IPS-NIHi11 (cell line): ENCODE results near the gene TMOD4.

Experiments used
- DNase-seq: peaks from one replicate; pipeline ENCODE4 v3.0.0; 2012; ENCODE audit warnings: mixed read lengths, low spot score

Gene TMOD4

GRCh38 chr1:151142411-151143056 is 33.2 kb downstream of the TMOD4 start:
- DNase-seq, result no peak

DNA sequence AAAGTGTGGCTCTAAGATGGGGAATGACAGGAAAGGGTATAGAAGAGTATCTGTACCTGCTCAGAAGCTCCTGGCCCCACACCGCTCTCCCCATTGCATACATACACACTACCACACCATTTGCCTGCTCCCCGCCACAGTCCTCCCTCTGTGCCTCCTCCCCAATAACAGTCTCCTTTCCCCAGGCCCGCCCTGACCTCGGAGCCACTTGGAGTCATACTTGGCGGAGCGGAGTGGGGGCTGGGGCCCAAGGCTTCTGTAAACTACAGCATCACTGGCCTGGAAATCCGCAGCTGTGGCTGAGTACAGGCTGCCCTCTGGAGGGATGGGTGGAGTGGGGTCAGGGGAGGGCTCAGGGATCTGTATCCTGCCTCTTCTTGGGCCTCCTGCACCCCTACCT is 38.0 kb downstream of the TMOD4 start:
- DNase-seq, result no peak

- DNase-seq, result no peak
Observed at GRCh38 chr1:151135433-151136385, 40.1 kb downstream of the TMOD4 start.

DNA sequence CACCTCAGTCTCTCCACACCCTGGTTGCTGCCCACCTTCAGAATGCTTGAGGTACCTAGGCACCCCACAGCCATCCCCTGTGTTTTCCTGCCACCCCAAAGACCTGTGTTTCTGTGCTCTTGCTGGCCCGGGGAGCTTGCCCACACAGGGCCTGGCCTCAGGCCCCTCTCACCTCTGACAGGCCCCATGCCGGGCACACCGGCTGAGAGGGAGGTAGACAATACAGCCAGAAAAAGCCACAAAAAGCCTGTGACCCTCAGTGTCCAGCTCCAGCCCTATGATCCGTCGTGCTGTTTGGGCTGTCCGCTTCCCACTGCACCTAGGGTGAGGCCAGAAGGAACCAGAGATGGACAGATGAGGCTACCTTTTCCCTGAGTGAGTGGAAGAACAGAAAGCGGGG is 40.8 kb downstream of the TMOD4 start:
- no peak for DNase-seq

DNA sequence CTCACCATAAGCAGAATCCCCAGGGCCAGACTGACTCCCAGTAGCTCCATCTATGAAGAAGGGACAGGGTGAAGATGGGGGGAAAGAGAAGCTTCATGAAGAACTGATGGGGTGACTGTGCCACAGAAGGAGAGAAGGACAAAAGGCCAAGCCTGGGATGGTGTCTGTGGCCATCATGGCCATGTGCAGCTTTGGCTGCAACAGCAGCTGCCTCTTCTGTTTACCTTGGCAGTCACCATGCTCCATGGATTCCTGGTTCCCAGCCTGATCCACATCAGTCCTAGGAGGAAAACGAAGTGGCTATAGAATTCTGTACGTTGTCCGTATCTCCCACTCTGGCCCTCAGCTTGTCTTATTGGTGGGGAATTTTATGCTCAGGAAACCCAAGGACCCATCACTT is 41.4 kb downstream of the TMOD4 start:
- no peak for DNase-seq

DNA sequence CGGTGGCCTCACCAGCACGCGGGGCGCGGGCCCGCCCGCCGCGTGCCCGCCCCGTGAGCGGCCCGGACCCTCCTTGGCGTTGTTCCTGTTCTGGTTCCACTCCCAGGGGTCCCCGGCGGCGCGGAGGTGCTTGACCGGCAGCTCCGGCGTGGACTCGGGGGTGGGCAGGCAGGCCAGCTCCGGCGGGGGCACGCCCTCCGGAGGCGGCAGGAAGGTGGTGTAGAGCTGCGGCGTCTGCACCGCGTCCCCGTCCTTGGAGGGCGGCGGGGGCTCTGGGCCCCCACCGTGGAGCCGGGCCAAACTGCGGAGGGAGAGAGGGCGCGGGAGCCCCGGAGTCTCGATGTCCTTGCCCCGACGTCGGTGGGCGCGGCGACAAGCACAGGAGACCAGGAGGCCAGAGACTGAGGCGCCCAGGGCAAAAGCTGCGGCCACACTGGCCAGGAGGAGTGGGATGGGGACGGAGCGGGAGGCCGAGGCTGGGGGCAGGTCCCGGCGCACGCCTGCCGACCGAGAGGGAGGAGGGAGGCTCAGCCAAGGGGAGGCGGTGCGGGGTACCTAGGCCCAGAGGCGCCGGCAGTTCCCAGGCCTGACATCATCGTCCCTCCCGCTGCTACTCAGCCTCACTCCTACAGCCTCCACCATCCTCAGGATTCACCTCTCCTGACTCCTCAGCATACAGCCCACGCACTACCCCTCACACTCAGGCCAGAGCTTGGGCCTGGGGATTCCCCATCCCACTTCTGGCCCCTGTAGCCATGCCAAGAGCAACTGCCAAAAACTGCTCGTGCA is 42.6 kb downstream of the TMOD4 start:
- peak; percentile 69 for DNase-seq

DNA sequence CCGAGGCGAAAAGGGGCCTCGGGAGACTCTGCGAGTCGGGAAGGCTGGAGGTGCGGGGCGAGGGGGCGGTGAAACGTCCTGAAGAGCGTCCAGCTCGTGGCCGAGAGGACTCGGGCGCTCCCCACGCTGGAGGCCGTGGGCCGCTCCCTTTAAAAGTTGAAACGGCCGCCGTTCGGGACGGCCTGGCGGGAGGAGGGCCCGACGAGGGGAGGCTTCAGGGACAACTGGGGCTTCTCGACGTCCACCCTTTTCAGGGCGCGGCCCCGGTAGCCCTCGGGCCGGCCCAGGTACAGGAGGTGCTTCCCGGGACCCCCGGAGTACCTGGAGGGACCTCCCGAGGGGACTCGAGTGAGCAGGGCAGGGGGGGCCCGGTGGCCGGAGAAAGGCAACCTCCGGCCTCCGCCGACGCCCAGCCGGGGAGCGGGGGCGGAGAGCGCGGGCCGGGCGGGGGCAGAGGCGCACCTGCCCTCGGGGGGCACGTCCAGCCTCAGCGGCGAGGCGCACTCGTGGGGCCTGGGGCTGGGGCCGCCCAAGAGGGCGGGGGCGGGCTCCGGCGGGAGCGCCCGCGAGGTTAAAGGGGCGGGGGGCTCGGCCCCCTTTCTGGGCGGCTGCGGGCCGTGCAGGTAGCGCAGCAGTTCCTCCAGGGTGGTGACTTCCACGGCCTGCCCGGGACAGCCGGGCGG is 43.3 kb downstream of the TMOD4 start:
- peak; percentile 52 for DNase-seq

DNA sequence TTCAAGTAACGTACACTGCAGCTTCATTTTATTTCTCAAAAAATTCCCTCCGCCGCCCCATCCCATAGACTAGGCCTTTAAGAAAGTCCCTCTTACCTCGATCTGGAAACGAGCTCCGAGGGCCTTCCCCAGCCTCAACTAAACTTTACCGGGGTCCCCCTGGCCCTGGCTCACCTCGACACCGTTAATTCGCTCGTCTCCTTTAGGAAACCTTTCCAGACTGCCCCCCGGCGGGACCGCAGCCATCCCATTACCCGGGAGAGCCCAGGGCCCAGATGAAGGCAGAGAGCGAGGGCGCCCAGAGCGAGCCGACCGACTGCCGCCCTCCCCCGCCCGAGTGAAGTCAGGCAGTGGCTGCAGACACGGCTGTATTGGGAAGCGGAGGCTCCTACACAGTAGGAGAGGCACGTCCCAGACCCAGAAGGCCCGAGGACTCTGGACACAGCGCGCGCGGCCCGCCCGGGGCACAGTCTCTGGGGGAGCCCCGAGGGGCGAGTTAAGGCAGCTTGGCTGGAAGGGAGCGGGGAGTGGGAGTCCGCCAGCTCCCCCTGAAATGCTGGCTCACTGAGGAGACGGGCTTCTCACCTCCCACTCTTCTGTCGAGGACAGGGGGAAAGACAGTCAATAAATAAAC is 44.0 kb downstream of the TMOD4 start:
- peak; percentile 50 for DNase-seq

GRCh38 chr1:151130987-151131586 is 44.7 kb downstream of the TMOD4 start:
- DNase-seq, result peak; percentile 92

DNA sequence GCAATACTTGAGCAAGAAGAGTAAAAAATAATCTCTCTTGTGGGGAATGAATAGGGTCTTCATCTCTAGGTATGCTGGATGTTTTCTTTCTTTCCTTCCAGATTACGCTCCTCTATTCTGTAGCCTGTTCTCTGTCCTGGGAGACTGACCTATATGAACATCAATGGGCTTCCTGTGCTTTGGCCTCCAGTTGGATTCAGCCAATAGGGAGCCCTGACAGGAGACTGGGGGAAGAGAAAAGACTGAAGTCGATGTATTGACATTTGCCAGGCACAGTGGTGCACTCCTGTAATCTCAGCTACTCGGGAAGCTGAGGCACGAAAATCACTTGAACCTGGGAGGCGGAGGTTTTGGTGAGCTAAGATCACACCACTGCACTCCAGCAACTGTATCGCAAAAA is 47.0 kb downstream of the TMOD4 start:
- DNase-seq, result no peak

DNA sequence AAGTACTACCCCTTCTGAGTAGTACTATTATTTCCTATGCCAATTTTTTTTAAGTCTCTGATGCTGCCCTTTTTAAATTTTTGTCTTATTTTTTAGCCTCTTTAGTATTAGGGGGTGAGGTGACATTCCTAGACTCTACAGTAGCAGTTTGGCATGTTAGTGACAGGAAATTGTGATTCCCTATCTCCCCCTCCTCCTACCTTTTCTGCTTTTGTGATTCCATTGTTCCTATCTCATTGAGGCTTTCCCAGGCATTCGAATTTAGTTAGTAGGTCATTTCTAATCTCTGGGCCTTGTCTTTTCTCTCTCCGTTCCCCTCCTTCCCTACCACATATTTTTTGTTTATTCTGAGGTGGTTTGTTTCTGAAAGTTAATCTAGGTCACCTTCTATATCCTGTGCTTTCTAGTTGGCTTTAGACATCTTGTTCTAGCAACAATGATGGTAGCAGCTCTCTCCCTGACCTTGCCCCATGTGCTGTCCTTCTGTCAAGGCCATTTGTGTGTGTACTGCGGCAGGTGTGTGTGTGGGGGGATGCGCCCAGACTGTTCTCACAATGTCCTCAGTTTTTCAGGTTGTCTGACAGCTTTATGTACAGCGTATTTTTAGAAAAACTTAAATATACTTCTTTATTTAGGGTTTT is 50.9 kb downstream of the TMOD4 start:
- no peak for DNase-seq
